NOMO-1 (cell line): ENCODE results near the gene B3GNT5.
"Not testable (repeated sequence)": the region's sequence is repeated elsewhere in the genome, so short reads cannot be mapped to it uniquely, and the experiment has no call there.

Experiments used
- DNase-seq, 2 experiments: peaks; one replicate each; lab custom pipeline; 2025; ENCODE audit not compliant: unreplicated experiment in 2 of 2; lab: John Stamatoyannopoulos, UW

Gene B3GNT5

GRCh38 chr3:183229178-183229577, 23.9 kb upstream of the B3GNT5 start:
- no peak for DNase-seq

DNA sequence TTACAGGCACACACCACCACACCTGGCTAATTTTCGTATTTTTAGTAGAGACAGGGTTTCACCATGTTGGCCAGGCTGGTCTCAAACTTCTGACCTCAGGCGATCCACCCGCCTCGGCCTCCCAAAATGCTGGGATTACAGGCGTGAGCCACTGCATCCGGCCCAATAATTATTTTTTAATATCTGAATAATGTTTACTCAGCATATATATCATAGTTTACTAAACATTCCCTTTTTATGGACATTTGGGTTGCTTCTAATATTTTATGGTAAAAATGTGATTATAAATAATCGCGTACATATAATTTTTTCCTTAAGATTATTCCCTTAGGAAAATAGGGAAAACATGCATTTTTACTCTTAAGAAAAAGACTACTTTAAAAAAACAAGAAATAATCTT, 22.8 kb upstream of the B3GNT5 start:
- DNase-seq: not testable (repeated sequence)

DNA sequence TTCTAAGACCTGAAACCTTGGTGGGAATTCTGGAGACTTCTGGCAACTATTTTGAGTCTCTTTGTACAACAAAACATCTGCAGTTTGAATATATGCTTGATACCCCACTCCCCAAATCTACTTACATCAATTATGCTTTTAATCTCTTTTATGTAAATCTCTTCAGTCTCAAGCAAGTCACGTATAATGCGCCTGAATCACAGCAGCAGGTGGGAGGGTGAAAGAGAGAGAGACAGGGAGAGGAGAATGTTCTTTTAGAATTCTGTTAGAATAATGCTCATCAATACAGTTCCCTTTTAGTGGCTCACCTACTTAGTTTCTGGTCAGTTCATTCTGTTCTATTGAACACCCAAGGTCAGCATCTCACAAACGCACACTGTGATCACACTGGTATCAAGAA, 22.2 kb upstream of the B3GNT5 start:
- DNase-seq: no peak

DNA sequence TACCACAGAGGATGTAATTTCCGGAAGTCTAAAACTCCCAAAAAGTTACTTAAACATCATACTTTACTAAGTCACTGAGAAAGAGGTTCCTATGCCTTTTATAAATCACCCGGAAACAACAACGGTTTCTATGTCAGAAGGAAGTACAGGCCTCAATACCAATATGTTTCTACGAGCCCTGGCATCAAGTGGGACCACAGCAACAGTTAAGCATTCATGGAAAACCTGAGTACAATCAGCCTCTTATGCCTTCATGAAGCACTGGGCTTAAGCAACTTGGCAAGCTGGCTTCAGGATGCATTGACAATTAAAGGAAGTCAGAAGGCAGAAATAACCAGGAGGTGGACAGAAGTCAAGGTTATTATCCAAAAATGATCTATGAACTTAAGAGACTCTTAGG, 19.1 kb upstream of the B3GNT5 start:
- DNase-seq: peak in 1 of 2 experiments; percentile 36

DNA sequence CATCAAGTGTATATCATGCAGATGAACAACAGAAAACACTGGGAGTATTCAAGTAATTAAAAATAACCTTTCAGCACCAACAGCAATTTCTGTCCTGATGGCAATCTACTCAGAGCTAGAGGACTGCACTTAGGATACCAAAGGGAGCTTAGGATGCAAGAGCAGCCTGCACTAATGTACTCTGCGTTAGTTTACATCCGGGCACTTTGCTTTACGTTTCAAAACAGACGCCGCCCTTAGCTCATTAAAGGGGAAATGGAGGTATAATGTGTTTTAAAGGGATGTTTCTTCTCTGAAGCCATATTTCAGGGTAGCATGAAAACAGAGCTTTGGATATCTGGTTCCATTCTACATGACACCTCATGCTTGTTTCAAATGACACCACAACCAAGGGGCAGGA, 14.0 kb upstream of the B3GNT5 start:
- no peak for DNase-seq

GRCh38 chr3:183242431-183242830, 10.6 kb upstream of the B3GNT5 start:
- no peak for DNase-seq

- peak; percentile 79 to 80 for DNase-seq
Observed at GRCh38 chr3:183244219-183244618, 8.8 kb upstream of the B3GNT5 start.

DNA sequence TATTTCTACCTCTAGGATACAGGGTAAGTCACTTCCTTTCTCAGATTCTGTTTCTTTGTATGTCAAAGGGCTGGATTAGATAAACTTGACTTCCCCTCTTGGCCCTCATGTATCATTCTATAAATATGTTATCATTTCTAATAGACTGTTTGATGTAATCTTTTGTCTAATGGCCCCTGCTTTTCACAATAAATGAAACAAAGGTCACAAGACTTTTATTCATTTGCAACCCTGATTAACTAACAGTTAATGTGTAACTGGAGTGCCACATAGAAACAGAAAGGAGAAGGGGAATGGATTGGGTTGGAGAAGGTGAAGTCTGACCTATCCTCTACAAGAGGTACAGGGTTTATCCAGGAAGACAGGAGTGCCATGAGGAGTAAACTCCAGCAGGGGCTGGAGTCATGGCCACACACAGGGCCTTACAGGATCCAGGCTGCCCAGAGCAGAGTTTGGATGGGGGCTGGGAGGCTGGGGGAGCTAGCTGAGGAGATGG, 8.0 kb upstream of the B3GNT5 start:
- DNase-seq: peak in 1 of 2 experiments; percentile 40

- no peak for DNase-seq
Observed at GRCh38 chr3:183247011-183247589, 6.0 kb upstream of the B3GNT5 start.

DNA sequence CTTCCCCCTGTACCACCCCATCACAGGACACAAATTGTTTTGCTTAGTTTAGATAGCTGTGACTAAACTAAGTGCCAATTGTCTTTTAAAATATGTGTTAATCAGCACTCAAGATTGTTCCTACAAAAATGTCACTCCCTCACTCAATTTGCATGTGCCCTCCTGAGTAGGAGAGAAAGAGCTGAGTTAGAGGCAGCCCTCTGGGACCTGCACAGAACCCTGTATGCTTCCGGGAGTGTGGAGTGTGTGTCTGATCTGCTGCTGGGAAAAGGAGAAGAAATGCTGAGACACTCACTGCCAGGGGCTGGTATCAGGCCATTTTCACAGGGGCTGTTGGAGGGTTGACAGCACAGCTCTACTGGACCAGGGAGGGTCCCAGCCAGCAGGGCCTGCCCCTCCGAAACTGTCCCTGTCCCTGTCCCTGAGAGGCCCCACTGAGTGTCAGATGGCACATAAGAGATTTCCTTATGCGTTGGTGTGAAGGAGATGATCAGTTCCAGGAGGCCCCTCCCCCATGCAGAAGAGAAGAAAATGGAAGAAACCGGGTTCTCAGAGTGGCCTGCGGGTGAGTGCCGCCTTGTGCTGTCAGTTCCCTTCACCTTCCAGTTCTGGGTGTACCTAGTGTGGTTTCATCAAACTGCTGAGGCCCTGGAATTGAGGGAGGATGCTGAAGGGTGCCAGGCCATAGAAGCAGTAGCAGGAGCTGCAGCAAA, 3.9 kb upstream of the B3GNT5 start:
- DNase-seq: no peak

- no peak for DNase-seq
Observed at GRCh38 chr3:183252118-183252782, 803 bp upstream of the B3GNT5 start.

GRCh38 chr3:183253528-183254486, 754 bp downstream of the B3GNT5 start:
- peak; percentile 53 to 58 for DNase-seq

GRCh38 chr3:183254487-183255347, 1.7 kb downstream of the B3GNT5 start:
- DNase-seq: peak; percentile 31 to 54

- no peak for DNase-seq
Observed at GRCh38 chr3:183255348-183255730, 2.3 kb downstream of the B3GNT5 start.

DNA sequence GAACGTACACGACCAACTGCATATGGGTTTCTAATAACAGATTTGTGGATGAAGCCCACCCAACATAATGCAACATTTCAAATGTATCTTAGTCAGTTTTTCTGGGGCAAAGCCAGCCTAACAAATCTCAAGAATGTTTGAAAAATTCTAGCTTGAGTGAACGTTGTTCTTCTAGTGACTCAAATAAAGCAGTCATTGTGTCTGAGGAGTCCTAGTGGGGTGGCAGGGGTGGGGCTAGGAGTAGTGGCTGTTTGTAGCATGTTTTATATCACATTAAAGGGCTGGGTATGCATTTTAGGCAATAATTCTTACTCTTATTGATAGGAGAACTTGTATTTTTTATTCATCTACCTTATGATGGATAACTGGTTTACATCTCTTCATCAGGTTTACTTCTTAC, 6.0 kb downstream of the B3GNT5 start:
- no peak for DNase-seq

DNA sequence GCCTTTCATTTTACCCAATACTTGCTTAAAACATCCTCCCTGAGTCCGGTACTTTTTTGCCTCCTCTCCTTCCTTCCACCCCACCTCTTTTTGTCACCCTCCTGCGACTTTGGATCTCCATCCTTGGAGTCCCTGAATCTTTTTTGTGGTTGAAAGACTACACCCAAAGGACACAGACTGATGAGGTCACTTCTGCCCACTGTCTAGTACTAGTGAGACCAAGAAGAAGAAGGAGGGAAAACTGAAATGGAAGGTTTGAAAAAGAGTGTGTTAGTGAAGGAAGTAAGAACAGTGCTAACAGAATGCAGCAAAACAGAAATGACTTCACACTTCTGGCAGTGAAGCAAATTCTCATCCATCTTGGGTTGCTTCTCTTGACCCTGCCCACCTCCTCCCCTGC, 6.6 kb downstream of the B3GNT5 start:
- DNase-seq: no peak

- DNase-seq: peak; percentile 93 to 100
Observed at GRCh38 chr3:183260167-183260904, 7.3 kb downstream of the B3GNT5 start.

DNA sequence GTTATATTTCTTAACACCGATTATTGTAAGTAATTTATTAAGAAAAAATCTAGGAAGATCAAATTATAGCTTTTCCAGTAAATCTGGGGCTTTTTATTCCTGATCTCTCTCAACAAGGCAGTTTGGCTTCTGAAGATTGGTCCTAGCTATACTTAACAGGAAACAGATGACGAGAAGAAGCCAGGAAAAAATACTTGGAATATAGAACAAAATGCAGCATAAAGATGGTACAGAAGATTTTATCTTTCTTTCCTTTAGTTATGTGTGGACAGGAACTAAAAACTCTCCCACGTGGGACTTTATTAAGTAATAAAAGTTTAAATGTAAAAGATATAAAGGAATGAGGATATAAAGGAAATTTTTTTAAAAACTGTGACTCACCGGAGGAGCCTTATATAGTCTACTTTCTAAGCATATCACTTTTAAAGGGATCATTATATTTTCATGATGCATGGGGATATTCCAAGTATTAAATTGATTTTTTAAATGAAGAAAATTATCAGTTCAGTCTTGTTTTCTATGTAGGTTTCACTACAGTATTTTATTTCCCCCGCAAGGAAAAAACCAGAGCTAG, 8.2 kb downstream of the B3GNT5 start:
- DNase-seq: no peak

- no peak for DNase-seq
Observed at GRCh38 chr3:183262875-183263378, 9.9 kb downstream of the B3GNT5 start.
